H9 (cell line): ENCODE results near the gene PSG6. TPM values are rescaled to one million over a fixed set of nuclear protein-coding genes. Genes with fewer than 3 reads are reported as not detected.
"Not testable (repeated sequence)": the region's sequence is repeated elsewhere in the genome, so short reads cannot be mapped to it uniquely, and the experiment has no call there.

ENCODE experiments used
- DNase-seq: peaks from one replicate; pipeline ENCODE4 v3.0.0-alpha.2; 2017
- H2AFZ ChIP-seq: one replicate; pipeline ENCODE4 v1.6.1; 2013; ENCODE audit warnings: mild to moderate bottlenecking, low read length, control low read depth, moderate library complexity
- H2AK5ac ChIP-seq: 2 replicates; pipeline ENCODE4 v1.6.1; 2013; ENCODE audit warnings: low read length, control low read depth, mixed read lengths; ENCODE audit not compliant: insufficient read length
- H2BK120ac ChIP-seq: one replicate; pipeline ENCODE4 v1.6.1; 2013; ENCODE audit warnings: low read depth, mild to moderate bottlenecking, low read length, control low read depth, inconsistent platforms; ENCODE audit not compliant: poor library complexity, severe bottlenecking
- H2BK12ac ChIP-seq: 2 replicates; pipeline ENCODE4 v1.6.1; 2013; ENCODE audit warnings: low read length, control low read depth, mixed read lengths, low read depth; ENCODE audit not compliant: insufficient read length
- H2BK15ac ChIP-seq: 2 replicates; pipeline ENCODE4 v1.6.1; 2013; ENCODE audit warnings: low read depth, low read length, control low read depth
- H2BK20ac ChIP-seq: one replicate; pipeline ENCODE4 v1.6.1; 2013; ENCODE audit warnings: low read depth, mild to moderate bottlenecking, low read length, control low read depth, inconsistent platforms; ENCODE audit not compliant: poor library complexity, severe bottlenecking
- H2BK5ac ChIP-seq: 2 replicates; pipeline ENCODE4 v1.6.1; 2013; ENCODE audit warnings: low read length, control low read depth, mixed read lengths; ENCODE audit not compliant: insufficient read length
- H3K14ac ChIP-seq: 2 replicates; pipeline ENCODE4 v1.6.1; 2013; ENCODE audit warnings: low read length, control low read depth; ENCODE audit not compliant: insufficient read depth
- H3K18ac ChIP-seq: 2 replicates; pipeline ENCODE4 v1.6.1; 2013; ENCODE audit warnings: low read depth, mild to moderate bottlenecking, mixed read lengths, low read length, control low read depth; ENCODE audit not compliant: insufficient read length
- H3K23ac ChIP-seq: 2 replicates; pipeline ENCODE4 v1.6.1; 2013; ENCODE audit warnings: low read length, control low read depth, mixed read lengths, low read depth; ENCODE audit not compliant: insufficient read length
- H3K23me2 ChIP-seq: 2 replicates; pipeline ENCODE4 v1.6.1; 2013; ENCODE audit warnings: low read depth, mild to moderate bottlenecking, mixed read lengths, low read length, control low read depth; ENCODE audit not compliant: insufficient read length, poor library complexity, severe bottlenecking
- H3K27ac ChIP-seq: 2 replicates; pipeline ENCODE4 v1.5.1; 2013; ENCODE audit warnings: low read length, control low read depth, mixed read lengths, low read depth; ENCODE audit not compliant: insufficient read length
- H3K27me3 ChIP-seq: 2 replicates; pipeline ENCODE4 v1.6.1; 2013; ENCODE audit warnings: low read length, control low read depth, inconsistent platforms; ENCODE audit not compliant: insufficient read depth
- H3K4ac ChIP-seq: 2 replicates; pipeline ENCODE4 v1.6.1; 2013; ENCODE audit warnings: low read depth, mild to moderate bottlenecking, control low read depth, inconsistent platforms, low read length, moderate library complexity
- H3K4me1 ChIP-seq: 2 replicates; pipeline ENCODE4 v1.6.1; 2013; ENCODE audit warnings: low read length, control low read depth, inconsistent platforms; ENCODE audit not compliant: insufficient read depth
- H3K4me2 ChIP-seq: 2 replicates; pipeline ENCODE4 v1.6.1; 2013; ENCODE audit warnings: low read length, control low read depth, mixed read lengths; ENCODE audit not compliant: insufficient read length, insufficient read depth
- H3K56ac ChIP-seq: 2 replicates; pipeline ENCODE4 v1.6.1; 2013; ENCODE audit warnings: low read depth, mild to moderate bottlenecking, mixed read lengths, low read length, control low read depth; ENCODE audit not compliant: insufficient read length
- H3K79me1 ChIP-seq: 2 replicates; pipeline ENCODE4 v1.6.1; 2013; ENCODE audit warnings: low read depth, mild to moderate bottlenecking, moderate library complexity, low read length, control low read depth, inconsistent platforms; ENCODE audit not compliant: insufficient read depth, poor library complexity, severe bottlenecking
- H3K79me2 ChIP-seq: 2 replicates; pipeline ENCODE4 v1.6.1; 2013; ENCODE audit warnings: low read length, control low read depth, inconsistent platforms; ENCODE audit not compliant: insufficient read depth
- H3K9ac ChIP-seq: 2 replicates; pipeline ENCODE4 v1.6.1; 2013; ENCODE audit warnings: low read length, control low read depth, mixed read lengths; ENCODE audit not compliant: insufficient read length; ENCODE audit errors: extremely low read depth
- H3K9me3 ChIP-seq: one replicate; pipeline ENCODE4 v1.6.1; 2013; ENCODE audit warnings: low read depth, low read length, inconsistent platforms; ENCODE audit not compliant: control insufficient read depth
- H3T11ph ChIP-seq: one replicate; pipeline ENCODE4 v1.6.1; 2013; ENCODE audit warnings: mild to moderate bottlenecking, low read length, control low read depth, inconsistent platforms
- H4K20me1 ChIP-seq: one replicate; pipeline ENCODE4 v1.6.1; 2013; ENCODE audit not compliant: control insufficient read depth, insufficient read length, insufficient read depth
- H4K5ac ChIP-seq: 2 replicates; pipeline ENCODE4 v1.6.1; 2013; ENCODE audit warnings: low read depth, mild to moderate bottlenecking, mixed read lengths, low read length, control low read depth; ENCODE audit not compliant: insufficient read length
- H4K8ac ChIP-seq: replicated peaks from 2 replicates; pipeline ENCODE4 v1.6.1; 2013; ENCODE audit warnings: low read length, control low read depth, mixed read lengths, low read depth; ENCODE audit not compliant: insufficient read length
- H4K91ac ChIP-seq: 2 replicates; pipeline ENCODE4 v1.6.1; 2013; ENCODE audit warnings: low read depth, mild to moderate bottlenecking, moderate library complexity, mixed read lengths, low read length, control low read depth; ENCODE audit not compliant: insufficient read length
- H3K27ac Mint-ChIP-seq, 3 experiments: 2 replicates in 2 of 3; 3 replicates in 1 of 3; pipeline ENCODE4 v1.8.0; 2020 to 2021; ENCODE audit warnings: mixed read lengths in 3 of 3, mild to moderate bottlenecking in 1 of 3, moderate library complexity in 1 of 3
- H3K27me3 Mint-ChIP-seq: 2 replicates; pipeline ENCODE4 v1.8.0; 2021; ENCODE audit warnings: low read depth, mild to moderate bottlenecking, moderate library complexity, mixed read lengths
- H3K36me3 Mint-ChIP-seq, 3 experiments: 2 replicates in 2 of 3; 3 replicates in 1 of 3; pipeline ENCODE4 v1.8.0; 2020 to 2021; ENCODE audit warnings: low read depth in 3 of 3, mixed read lengths in 3 of 3; ENCODE audit not compliant: insufficient read depth in 1 of 3
- H3K4me1 Mint-ChIP-seq, 2 experiments: 2 replicates each; pipeline ENCODE4 v1.8.0; 2020; ENCODE audit warnings: mixed read lengths in 2 of 2
- H3K4me3 Mint-ChIP-seq, 2 experiments: 2 replicates in 1 of 2; 3 replicates in 1 of 2; pipeline ENCODE4 v1.8.0; 2020 to 2021; ENCODE audit warnings: mild to moderate bottlenecking in 2 of 2, mixed read lengths in 2 of 2, moderate library complexity in 1 of 2
- H3K9me3 Mint-ChIP-seq, 2 experiments: 2 replicates in 1 of 2; 3 replicates in 1 of 2; pipeline ENCODE4 v1.8.0; 2020; ENCODE audit warnings: mild to moderate bottlenecking in 2 of 2, mixed read lengths in 2 of 2, moderate library complexity in 1 of 2
- WGBS: extraction: QIAGEN DNeasy Blood & Tissue Kit; methylation state at CpG from one replicate; pipeline ENCODE4 v1.1.7; 2013; ENCODE audit warnings: missing lambda C conversion rate, low lambda C conversion rate, mixed read lengths; ENCODE audit not compliant: insufficient read length; ENCODE audit errors: extremely low coverage; 5-methylcytosine and 5-hydroxymethylcytosine counted together
- total RNA-seq: library from RNA; stranded (reverse); gene quantifications from 2 replicates; pipeline ENCODE4 v1.2.1, GENCODE V29; 2021

The PSG6 gene
- total RNA-seq, 1 experiment from 2014 or later, result not detected

DNA sequence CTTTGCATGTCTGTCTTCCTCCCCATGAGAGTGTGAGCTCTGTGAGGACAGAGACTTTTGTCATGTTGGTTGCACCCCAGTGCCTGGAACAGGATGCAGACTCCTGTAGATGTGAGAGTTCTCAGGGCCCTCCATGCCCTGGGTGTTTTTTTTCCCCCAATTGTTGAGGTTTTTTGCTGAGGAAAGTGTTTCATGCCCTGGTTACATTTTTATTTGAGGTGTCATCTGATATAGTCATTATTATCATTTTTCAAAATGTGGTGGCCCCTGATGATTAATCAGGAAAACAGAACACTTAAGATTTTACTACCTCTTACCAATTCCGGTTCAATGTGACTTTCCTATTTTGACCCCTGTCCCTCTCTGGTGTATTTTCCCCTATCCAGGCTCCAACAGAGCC lies 763 bp downstream of the PSG6 start:
- H2BK20ac ChIP-seq, H2BK15ac ChIP-seq, H4K91ac ChIP-seq, H3K4me1 ChIP-seq, H3K27ac ChIP-seq, H3K27me3 ChIP-seq, DNase-seq, H2BK5ac ChIP-seq, H4K20me1 ChIP-seq, H3K23me2 ChIP-seq, H3K79me2 ChIP-seq, H3T11ph ChIP-seq, H2AK5ac ChIP-seq, H3K4me3 Mint-ChIP-seq, H3K56ac ChIP-seq, H2BK120ac ChIP-seq, H2AFZ ChIP-seq, H3K4me2 ChIP-seq, H3K27me3 Mint-ChIP-seq, H3K14ac ChIP-seq, H3K4me1 Mint-ChIP-seq, H3K9ac ChIP-seq, H2BK12ac ChIP-seq, H4K8ac ChIP-seq, H3K79me1 ChIP-seq, H3K27ac Mint-ChIP-seq, H3K18ac ChIP-seq, H4K5ac ChIP-seq, H3K4ac ChIP-seq, H3K23ac ChIP-seq: not testable (repeated sequence)
- Mint-ChIP-seq H3K9me3 (peaks cover 96% of the 10 kb centered on the region in 2 experiments), H3K36me3 (peaks cover 16 to 27% (median 21%) of the 10 kb centered on the region in 3 experiments; a peak in 6 of 7 replicates)
- WGBS, result no CpG with 5 or more reads among the region's 1 CpG
- peaks cover 71% of the 10 kb centered on the region for H3K9me3 ChIP-seq

DNA sequence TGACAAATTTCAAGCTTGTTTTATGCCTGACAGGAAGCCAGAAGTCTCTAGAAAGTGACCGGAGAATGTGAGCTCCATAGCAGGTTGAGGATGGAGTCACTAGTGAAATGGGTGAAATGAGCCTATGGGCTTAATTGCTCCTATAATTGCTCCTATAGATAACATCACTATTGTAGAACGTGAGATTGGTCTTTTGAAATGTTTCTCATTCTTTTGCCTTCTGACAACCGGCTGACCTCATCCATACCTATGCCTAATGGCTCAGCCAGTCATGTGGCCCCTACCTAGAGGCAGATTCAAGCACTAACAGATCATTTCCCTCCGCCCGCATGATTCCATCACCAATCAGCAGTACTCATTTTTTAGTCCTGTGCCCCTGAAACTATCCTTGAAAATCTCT lies 4.2 kb downstream of the PSG6 start:
- not testable (repeated sequence) for H3K9ac ChIP-seq, H3K18ac ChIP-seq, H2AK5ac ChIP-seq, H3K27me3 ChIP-seq, H3K4ac ChIP-seq, H4K91ac ChIP-seq, H3K23me2 ChIP-seq, DNase-seq, H3K23ac ChIP-seq, H3K14ac ChIP-seq, H3K4me2 ChIP-seq, H2AFZ ChIP-seq, H3T11ph ChIP-seq, H2BK15ac ChIP-seq, H2BK5ac ChIP-seq, H4K5ac ChIP-seq, H3K56ac ChIP-seq, H3K79me1 ChIP-seq, H4K20me1 ChIP-seq, H3K4me3 Mint-ChIP-seq, H2BK120ac ChIP-seq, H2BK20ac ChIP-seq, H3K4me1 Mint-ChIP-seq, H3K79me2 ChIP-seq, H3K27me3 Mint-ChIP-seq, H2BK12ac ChIP-seq, H3K27ac ChIP-seq, H3K27ac Mint-ChIP-seq, H4K8ac ChIP-seq, H3K4me1 ChIP-seq
- Mint-ChIP-seq H3K36me3 (peaks cover 14 to 30% (median 15%) of the 10 kb centered on the region in 3 experiments; a peak in 6 of 7 replicates), H3K9me3 (peaks cover 93 to 95% of the 10 kb centered on the region in 2 experiments)
- peaks cover 80% of the 10 kb centered on the region for H3K9me3 ChIP-seq
- WGBS, result no CpG with 5 or more reads among the region's 5 CpGs
